Right lobe of liver (tissue), 6 donors: Measurements from ENCODE around the gene TMED3. TPM values are rescaled to one million over a fixed set of nuclear protein-coding genes. Genes with fewer than 3 reads are reported as not detected.

Experiments
- ATAC-seq, 4 donors: fragments of 200-7000 bp; cut with Tn5 transposase; one replicate each; pipeline ENCODE4 v1.9.1; 2020; ENCODE audit warnings: mild to moderate bottlenecking in 4 of 4, moderate library complexity in 4 of 4
- DNase-seq, 3 donors: peaks; one replicate each; pipeline ENCODE4 v3.0.0-alpha.2; 2020
- H3K27ac ChIP-seq, 3 donors: fragments of 200-600 bp; one replicate each; pipeline ENCODE4 v1.8.0; 2022
- H3K27me3 ChIP-seq, 2 donors: fragments of 200-600 bp; one replicate each; pipeline ENCODE4 v1.8.0; 2022
- H3K36me3 ChIP-seq, 4 donors: fragments of 200-600 bp; sonication (generic) in 1 of 4; one replicate each; pipeline versions ENCODE4 v1.5.1 to v1.8.0; 2017 to 2022; ENCODE audit warnings: control low read depth in 1 of 4
- H3K4me1 ChIP-seq, 4 donors: fragments of 200-600 bp; sonication (generic) in 1 of 4; one replicate each; pipeline versions ENCODE4 v1.5.1 to v1.8.0; 2017 to 2022; ENCODE audit warnings: control low read depth in 1 of 4
- H3K4me3 ChIP-seq, 3 donors: fragments of 200-600 bp; one replicate each; pipeline ENCODE4 v1.8.0; 2022
- H3K9me3 ChIP-seq, 4 donors: fragments of 200-600 bp; sonication (generic) in 1 of 4; one replicate each; pipeline versions ENCODE4 v1.5.1 to v1.8.0; 2017 to 2022; ENCODE audit warnings: control low read depth in 1 of 4
- POLR2A ChIP-seq: fragments of 450-650 bp; IDR thresholded peaks from one replicate; pipeline ENCODE4 v1.6.1; 2017; ENCODE audit warnings: antibody characterized with exemption, mild to moderate bottlenecking
- WGBS: methylation state at CpG from one replicate; pipeline ENCODE4 v1.1.6; 2018; ENCODE audit warnings: low coverage, low lambda C conversion rate; ENCODE audit not compliant: insufficient coverage; ENCODE audit errors: missing lambda C conversion rate; 5-methylcytosine and 5-hydroxymethylcytosine counted together
- intact Hi-C, 2 donors: fragments of 100-400 bp; cut with DNase I; formaldehyde crosslinking; loops; one replicate each; pipeline versions ENCODE4 v1.11.2 to v1.14.1; 2022
- total RNA-seq, 6 experiments: library from RNA; depleted of rRNA in 2 of 6; stranded (reverse); fragments of >200 nt in 2 of 6; fragmentation: NEBNext Ultra II Directional in 3 of 6; extraction: Animal tissue kit (Norgen Biotek cat#: 25700) in 3 of 6; gene quantifications; one replicate each; pipeline versions ENCODE4 v1.1.0 to v1.2.4, GENCODE V29; 2016 to 2023
- TF ChIP-seq, protein P1 (sequence below), 4 donors: fragments of 200-600 bp in 3 of 4; fragments of 450-650 bp in 1 of 4; IDR thresholded peaks; one replicate each; pipeline versions ENCODE4 v1.5.1 to v1.8.0; 2016 to 2022; ENCODE audit warnings: antibody characterized with exemption in 4 of 4, mild to moderate bottlenecking in 2 of 4
- donor health status: DM: no; HTN: yes; CAD: no.
- donor health status: DM: no; HTN: no; CAD: no.
- donor health status: DM: no; HTN: no; CAD: no.
- donor health status: DM: no; HTN: yes; CAD: no.
- donor health status: DM: no; HTN: yes; CAD: no.

The TMED3 gene
- total RNA-seq, 6 experiments from 2014 or later: 5.5 to 15.2 (median 8.1) TPM

DNA sequence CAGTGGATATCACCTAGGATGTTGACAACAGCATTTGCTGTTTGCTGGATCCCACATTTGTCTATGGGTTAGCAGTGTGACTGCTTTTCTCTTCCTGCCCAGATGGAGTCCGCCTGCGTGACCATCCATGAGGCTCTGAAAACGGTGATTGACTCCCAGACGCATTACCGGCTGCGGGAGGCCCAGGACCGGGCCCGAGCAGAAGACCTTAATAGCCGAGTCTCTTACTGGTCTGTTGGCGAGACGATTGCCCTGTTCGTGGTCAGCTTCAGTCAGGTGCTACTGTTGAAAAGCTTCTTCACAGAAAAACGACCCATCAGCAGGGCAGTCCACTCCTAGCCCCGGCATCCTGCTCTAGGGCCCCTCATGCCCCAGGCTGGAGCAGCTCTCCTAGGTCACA lies 11.0 kb downstream of the TMED3 start:
- no peaks in the 10 kb centered on the region for H3K9me3 ChIP-seq
- H3K4me3 ChIP-seq: no peak overlapping the region
- no peaks in the 10 kb centered on the region for H3K27me3 ChIP-seq
- no peak for DNase-seq
- H3K27ac ChIP-seq: no peak overlapping the region
- ATAC-seq: no peak
- peaks cover 0 to 13% (median 0%) of the 10 kb centered on the region in 4 donors for H3K36me3 ChIP-seq
- no peak for TF ChIP-seq POLR2A
- TF ChIP-seq, protein P1, sequence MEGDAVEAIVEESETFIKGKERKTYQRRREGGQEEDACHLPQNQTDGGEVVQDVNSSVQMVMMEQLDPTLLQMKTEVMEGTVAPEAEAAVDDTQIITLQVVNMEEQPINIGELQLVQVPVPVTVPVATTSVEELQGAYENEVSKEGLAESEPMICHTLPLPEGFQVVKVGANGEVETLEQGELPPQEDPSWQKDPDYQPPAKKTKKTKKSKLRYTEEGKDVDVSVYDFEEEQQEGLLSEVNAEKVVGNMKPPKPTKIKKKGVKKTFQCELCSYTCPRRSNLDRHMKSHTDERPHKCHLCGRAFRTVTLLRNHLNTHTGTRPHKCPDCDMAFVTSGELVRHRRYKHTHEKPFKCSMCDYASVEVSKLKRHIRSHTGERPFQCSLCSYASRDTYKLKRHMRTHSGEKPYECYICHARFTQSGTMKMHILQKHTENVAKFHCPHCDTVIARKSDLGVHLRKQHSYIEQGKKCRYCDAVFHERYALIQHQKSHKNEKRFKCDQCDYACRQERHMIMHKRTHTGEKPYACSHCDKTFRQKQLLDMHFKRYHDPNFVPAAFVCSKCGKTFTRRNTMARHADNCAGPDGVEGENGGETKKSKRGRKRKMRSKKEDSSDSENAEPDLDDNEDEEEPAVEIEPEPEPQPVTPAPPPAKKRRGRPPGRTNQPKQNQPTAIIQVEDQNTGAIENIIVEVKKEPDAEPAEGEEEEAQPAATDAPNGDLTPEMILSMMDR (IDR thresholded peaks at IDR 0.05): no peak
- intact Hi-C loops: no loop called here
- 51% methylated on average over 4 of the region's 14 CpGs for WGBS
- H3K4me1 ChIP-seq: no peaks in the 10 kb centered on the region

GRCh38 chr15:79322306-79322705 lies 11.4 kb downstream of the TMED3 start:
- Histone ChIP-seq H3K9me3 (no peaks in the 10 kb centered on the region), H3K4me3 (no peak overlapping the region), H3K27me3 (no peaks in the 10 kb centered on the region), H3K36me3 (peaks cover 0 to 8% (median 0%) of the 10 kb centered on the region in 4 donors), H3K27ac (no peak overlapping the region), H3K4me1 (no peaks in the 10 kb centered on the region)
- no peak for TF ChIP-seq POLR2A
- TF ChIP-seq, protein P1 (IDR thresholded peaks at IDR 0.05): no peak
- intact Hi-C loops: no loop called here
- no CpG with 5 or more reads among the region's 3 CpGs for WGBS
- DNase-seq (no peak), ATAC-seq (no peak)

DNA sequence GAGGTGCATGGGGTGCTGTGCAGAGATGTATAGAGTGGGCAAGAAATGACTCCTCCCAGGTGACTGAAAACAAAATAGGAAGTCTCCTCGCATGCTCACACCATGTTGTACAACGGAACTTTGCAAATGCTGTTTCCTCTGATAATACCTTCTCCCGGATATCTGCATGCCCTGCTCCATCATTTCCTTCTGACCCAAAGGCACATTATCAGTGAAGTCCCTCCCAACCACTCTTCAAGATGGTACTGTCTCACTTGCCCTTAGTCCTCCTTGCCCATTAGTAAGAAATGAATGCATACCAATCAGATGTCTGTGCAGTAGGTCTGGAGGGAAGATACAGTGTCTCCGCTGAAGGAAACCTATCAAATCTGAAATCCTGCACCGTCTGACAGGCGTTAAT lies 12.0 kb downstream of the TMED3 start:
- H3K4me1 ChIP-seq: no peaks in the 10 kb centered on the region
- WGBS: 43% methylated on average over 6 of the region's 6 CpGs
- TF ChIP-seq, protein P1 (IDR thresholded peaks at IDR 0.05): no peak
- no peak for TF ChIP-seq POLR2A
- no peak overlapping the region for H3K4me3 ChIP-seq
- H3K36me3 ChIP-seq: peaks cover 0 to 4% (median 0%) of the 10 kb centered on the region in 4 donors
- intact Hi-C loops: no loop called here
- no peaks in the 10 kb centered on the region for H3K27me3 ChIP-seq
- H3K9me3 ChIP-seq: no peaks in the 10 kb centered on the region
- ATAC-seq: peak; percentile 58 to 85 (median 73)
- DNase-seq: no peak
- no peak overlapping the region for H3K27ac ChIP-seq

DNA sequence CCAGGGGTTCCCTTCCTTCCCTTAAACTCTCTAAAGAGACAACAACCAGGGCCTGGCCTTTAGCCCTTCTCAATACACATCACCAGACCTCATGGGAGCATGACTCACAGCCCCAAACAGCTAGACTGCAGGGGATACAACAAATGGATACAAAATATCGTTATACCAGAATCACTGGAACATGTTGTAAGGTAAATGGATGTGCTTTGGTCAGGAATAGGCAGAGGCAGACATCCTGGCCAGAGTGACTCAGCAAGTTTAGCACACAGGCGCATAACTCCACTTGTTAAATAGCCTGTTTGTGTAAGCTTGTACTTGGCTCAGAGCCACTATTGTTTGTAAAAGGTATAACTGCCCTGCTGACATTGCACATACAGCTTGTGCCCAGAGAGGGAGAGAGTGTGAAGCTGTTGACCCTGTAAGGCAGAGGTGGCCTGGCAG lies 18.3 kb downstream of the TMED3 start:
- Histone ChIP-seq H3K27ac (no peak overlapping the region), H3K27me3 (no peaks in the 10 kb centered on the region), H3K9me3 (no peaks in the 10 kb centered on the region), H3K4me3 (no peak overlapping the region), H3K36me3 (no peaks in the 10 kb centered on the region), H3K4me1 (no peaks in the 10 kb centered on the region)
- intact Hi-C loops: no loop called here
- ATAC-seq: no peak
- WGBS: 60% methylated on average over 1 of the region's 2 CpGs
- DNase-seq: no peak
- no peak for TF ChIP-seq POLR2A
- TF ChIP-seq, protein P1 (IDR thresholded peaks at IDR 0.05): no peak
